HG03175 (cell line): ENCODE data around the gene C5orf58.
A peak's percentile ranks its signal among the peaks of the same experiment; 100 is the strongest.

Experiments used
- ATAC-seq: cut with Tn5 transposase; IDR thresholded peaks from one replicate; pipeline ENCODE4 v1.9.1; 2021; ENCODE audit warnings: mild to moderate bottlenecking, moderate library complexity; ENCODE audit not compliant: unreplicated experiment

C5orf58 gene

GRCh38 chr5:170252720-170253350, 20.1 kb downstream of the C5orf58 start:
- no peak for ATAC-seq

DNA sequence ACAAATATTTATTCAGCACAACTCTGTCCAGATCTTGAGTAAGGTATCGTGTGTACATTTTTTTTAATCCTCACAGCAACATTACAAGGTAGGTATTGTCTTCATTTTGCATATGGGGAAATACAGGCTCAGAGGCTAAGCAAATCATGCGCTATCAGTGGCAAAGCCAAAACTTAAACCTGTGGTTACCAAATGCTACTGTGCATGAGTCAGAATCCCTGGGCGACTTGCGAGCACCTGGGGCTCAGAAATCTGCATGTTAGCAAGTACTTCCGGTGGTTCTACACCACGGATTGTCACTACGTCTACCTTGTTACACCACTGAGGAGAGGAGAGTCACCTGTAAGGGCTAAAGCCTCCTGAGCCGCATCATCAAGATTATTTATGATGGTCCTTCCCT, 21.3 kb downstream of the C5orf58 start:
- peak; percentile 90 for ATAC-seq

- no peak for ATAC-seq
Observed at GRCh38 chr5:170256571-170256970, 23.8 kb downstream of the C5orf58 start.

GRCh38 chr5:170257370-170257769, 24.6 kb downstream of the C5orf58 start:
- no peak for ATAC-seq

GRCh38 chr5:170261528-170262043, 28.8 kb downstream of the C5orf58 start:
- no peak for ATAC-seq

- no peak for ATAC-seq
Observed at GRCh38 chr5:170262061-170263045, 29.6 kb downstream of the C5orf58 start.

GRCh38 chr5:170263906-170264305, 31.1 kb downstream of the C5orf58 start:
- ATAC-seq = no peak

- no peak for ATAC-seq
Observed at GRCh38 chr5:170265522-170265921, 32.7 kb downstream of the C5orf58 start.

DNA sequence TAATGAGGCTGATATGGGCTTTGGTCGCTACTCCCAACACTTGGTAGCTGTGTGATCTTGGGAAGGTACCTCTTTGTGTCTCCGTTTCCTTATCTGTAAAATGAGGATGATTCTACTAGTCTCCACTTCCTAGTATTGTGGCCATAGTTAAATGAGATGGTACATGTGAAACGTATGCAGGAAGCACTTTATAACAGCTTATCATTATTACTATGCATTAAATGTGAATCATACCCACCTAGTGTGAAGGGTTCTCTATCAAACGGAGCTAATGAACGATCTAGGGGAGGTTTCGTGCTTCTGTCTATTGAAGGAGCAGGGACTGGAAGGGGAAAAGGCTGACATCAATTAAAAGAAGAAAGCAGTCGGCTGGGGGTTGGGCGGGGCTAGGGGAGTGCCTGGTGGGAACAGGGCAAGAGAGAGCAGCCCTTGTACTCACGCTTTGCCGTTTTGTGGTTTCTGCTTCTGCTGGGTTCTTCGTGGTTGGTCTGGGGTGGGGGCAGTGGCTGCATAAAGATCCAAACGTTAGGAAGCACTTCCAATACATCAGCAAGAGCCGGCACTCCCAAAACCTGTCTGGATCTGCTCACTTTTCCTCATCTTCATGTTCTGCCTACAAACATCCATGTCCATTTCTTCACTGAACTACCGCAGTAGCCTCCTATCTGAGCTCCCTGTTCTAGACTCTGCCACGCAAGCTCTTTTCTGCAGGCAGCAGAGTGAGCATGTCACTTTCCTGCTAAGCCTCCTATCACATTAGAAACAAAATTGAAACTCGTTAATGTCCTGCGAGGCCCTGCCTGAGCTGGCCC, 34.0 kb downstream of the C5orf58 start:
- ATAC-seq = no peak

DNA sequence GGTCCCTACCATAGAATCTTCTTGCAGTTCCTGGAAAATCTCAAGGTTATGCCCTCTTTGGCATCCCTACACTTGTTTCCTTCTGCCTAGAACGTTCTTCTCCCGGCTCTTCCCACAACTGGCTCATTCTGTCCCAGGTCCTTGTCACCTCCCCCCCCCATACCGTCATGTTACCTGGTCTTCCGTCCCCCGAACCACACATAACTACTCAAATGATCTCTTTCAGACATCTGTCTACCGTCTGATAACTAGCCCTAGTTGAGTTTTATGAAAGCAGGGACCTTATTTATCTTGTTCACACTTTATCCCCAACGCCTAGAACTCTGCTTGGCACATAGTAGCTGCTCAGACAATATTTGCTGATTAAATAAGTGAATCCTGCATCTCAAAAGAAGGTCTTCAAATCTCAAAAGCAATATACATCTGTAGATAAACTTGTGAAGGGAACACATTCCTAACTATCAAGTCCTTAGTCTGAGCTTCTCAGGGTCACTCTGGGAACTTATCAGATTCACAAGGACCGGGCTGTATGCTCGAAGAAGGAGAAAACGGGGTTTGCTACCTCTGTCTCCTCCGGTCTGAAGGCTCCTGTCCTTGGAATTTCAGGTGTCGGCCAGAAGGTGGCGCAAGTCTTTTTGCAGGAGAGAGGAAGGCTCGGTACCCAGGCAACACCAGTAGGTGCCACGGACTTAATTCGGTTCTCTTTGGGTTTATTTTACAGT, 34.8 kb downstream of the C5orf58 start:
- ATAC-seq = peak; percentile 89

- no peak for ATAC-seq
Observed at GRCh38 chr5:170268153-170268689, 35.4 kb downstream of the C5orf58 start.

DNA sequence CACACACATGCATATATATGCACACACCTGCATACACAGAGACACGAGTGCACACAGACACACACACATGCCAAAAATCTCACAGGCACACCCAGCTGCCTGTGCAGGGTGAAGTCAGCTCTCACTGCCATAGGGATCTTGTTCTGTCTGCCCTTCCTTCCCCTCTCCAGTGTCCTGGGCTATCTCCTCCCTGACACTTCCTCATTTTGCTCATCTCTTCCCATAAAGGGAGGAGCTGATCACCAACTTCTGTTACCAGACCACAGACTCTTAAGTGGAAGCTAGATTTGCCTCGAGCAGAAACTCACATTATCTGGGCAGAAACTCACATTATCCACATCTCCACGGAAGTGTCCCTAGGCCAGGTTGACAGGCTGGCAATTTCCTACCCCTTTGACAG, 36.1 kb downstream of the C5orf58 start:
- no peak for ATAC-seq

DNA sequence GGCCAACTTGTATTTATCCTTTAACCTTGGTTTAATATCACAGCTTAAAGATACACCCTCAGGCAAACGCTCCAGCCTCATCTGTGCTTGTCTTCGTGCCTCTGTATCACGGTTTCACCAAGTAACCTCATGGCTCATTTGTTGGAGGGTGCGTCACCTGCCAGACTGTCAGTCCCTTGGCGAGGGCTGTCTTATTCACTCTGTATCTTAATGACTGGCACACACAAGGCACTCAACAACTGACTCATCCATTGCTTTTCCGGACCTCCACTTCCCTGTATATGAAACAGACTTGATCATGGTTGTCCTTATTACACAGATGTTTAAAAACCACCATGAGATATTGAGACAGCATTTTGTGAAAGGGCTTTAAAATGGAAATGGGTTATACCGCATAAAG, 36.8 kb downstream of the C5orf58 start:
- ATAC-seq = no peak

GRCh38 chr5:170270293-170271069, 37.7 kb downstream of the C5orf58 start:
- ATAC-seq = no peak

DNA sequence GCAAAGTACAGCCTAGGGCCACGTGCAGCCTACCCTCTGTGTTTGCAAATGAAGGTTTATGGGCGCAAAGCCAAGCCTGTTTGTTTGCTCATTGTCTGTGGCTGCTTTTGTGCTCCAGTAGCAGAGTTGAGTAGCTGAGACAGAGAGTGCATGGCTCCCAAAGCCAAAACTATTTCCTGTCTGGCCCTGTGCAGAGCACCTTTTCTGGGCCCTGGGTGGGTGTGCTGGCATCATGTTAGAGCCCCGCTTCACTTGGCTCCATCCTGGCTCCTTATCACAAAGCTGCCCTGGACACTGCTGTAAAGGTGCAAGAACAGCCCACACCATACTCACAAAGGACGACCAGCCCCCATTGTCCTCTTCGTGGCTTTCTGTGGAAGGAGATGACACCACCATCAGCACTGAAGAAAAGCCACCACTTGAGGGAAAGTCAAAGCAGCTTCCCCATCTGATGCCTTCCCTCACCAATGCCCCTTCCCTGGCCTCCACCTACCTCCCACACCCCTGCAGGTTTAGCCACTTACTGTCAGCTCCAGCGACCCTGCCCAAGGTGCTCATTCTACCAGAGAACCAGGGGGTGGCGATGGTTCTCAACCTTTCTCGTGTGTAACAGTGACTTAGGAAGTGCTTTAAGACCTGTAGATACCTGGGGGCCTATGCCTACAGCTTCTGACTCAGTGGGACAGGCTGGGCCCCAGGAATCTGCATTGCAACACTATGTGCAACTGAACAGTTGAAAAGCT, 41.4 kb downstream of the C5orf58 start:
- no peak for ATAC-seq

DNA sequence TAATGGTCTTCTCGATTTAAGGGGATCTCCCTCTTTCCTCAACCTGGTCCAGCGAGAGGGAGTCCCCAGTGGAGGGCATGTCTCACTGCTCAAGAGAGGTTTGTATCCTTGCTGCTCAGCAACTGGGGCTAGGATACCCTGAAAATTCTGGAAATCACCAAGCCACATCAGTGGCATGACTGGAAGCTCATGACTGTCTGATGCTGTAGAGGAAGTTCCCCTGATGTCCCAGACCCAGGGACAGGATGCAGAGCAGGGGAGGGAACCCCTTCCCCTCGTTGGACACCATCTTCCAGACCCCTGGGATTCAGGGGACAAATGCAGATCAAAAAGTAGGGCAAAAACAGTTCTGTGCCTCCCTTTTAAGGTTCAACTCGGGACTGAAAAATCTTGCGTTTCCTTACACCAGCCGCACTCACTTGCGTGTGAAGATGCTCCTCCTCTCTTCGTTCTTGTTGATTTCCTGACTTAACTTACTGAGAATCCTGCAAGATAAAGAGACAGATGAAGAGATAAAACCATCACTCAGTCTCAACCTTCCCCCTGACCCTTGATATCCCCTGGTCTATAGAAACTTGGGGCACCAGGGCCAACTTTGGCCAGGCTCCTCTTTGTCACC, 42.7 kb downstream of the C5orf58 start:
- ATAC-seq = no peak

DNA sequence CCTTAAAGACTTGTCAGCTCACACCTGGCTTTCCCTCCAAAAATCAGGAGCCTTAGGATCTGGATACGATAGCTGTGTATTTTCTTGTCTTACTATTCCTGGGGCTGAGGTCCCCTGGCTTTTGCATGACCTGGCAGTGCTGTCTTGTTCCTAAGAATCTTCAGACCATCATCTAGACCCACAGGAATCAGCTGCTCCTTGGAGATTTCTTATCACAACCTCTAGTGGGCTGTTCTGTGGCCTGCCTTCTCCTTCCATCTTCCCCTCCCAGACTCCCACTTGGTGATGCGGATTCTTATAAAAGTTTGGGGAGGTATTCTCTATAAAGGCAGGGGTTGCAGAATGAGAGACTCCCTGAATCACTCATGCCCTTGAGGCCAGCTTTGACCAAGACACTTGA, 43.4 kb downstream of the C5orf58 start:
- ATAC-seq = no peak

DNA sequence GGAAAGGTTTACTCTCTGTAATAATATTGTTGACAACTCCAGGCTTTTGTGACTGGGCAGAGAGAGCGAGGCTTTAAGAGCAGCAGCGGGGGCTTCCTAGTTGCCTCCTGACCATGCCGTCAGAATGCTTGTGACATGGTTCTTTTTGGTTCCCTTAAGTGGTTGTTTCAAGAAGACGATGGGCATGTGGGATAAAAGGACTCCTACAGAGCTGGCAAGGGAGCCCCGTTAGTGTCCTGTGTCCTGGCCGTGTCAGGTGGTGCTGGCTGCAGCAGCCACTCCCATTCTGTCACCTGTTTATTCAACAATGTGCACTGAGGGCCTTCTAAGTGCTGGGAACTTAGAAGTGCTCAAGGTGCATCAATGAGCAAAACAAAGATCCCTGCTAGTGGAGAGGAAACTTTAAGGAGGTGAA, 45.1 kb downstream of the C5orf58 start:
- ATAC-seq = no peak
